Measurements from ENCODE around the gene ZNF286A.
"Not testable (repeated sequence)": the region's sequence is repeated elsewhere in the genome, so short reads cannot be mapped to it uniquely, and the experiment has no call there.

ZNF286A gene

GRCh38 chr17:15699937-15700336, 385 bp downstream of the ZNF286A start:
- not testable (repeated sequence) for DNase-seq (ENCODE audit: low read depth in 3 of 3)

- not testable (repeated sequence) for DNase-seq (ENCODE audit: low read depth in 3 of 3)
Observed at GRCh38 chr17:15704239-15704638, 4.7 kb downstream of the ZNF286A start.

- not testable (repeated sequence) for DNase-seq (ENCODE audit: low read depth in 3 of 3)
Observed at GRCh38 chr17:15704813-15705212, 5.3 kb downstream of the ZNF286A start.

- not testable (repeated sequence) for DNase-seq (ENCODE audit: low read depth in 3 of 3)
Observed at GRCh38 chr17:15708879-15709278, 9.3 kb downstream of the ZNF286A start.

GRCh38 chr17:15716601-15717563, 17.3 kb downstream of the ZNF286A start:
- not testable (repeated sequence) for DNase-seq (ENCODE audit: low read depth in 3 of 3)

GRCh38 chr17:15730535-15730934, 31.0 kb downstream of the ZNF286A start:
- DNase-seq (ENCODE audit: low read depth in 3 of 3) = not testable (repeated sequence)

GRCh38 chr17:15731900-15732299, 32.3 kb downstream of the ZNF286A start, which contains the start of gene TBC1D26:
Gene TBC1D26, plus strand, starts transcription at chr17:15732283. Its CDS starts 3,066 bp downstream, at chr17:15735349.
- DNase-seq (ENCODE audit: low read depth in 3 of 3) = not testable (repeated sequence)

- DNase-seq (ENCODE audit: low read depth in 3 of 3) = not testable (repeated sequence)
Observed at GRCh38 chr17:15733174-15733789, 33.7 kb downstream of the ZNF286A start.

- DNase-seq (ENCODE audit: low read depth in 3 of 3) = not testable (repeated sequence)
Observed at GRCh38 chr17:15736578-15736977, 37.0 kb downstream of the ZNF286A start.

- no peak for DNase-seq (ENCODE audit: low read depth in 3 of 3)
Observed at GRCh38 chr17:15738066-15738465, 38.5 kb downstream of the ZNF286A start.

GRCh38 chr17:15739259-15739658, 39.7 kb downstream of the ZNF286A start:
- not testable (repeated sequence) for DNase-seq (ENCODE audit: low read depth in 3 of 3)

GRCh38 chr17:15740041-15740440, 40.5 kb downstream of the ZNF286A start:
- not testable (repeated sequence) for DNase-seq (ENCODE audit: low read depth in 3 of 3)

- DNase-seq (ENCODE audit: low read depth in 3 of 3) = no peak
Observed at GRCh38 chr17:15740570-15741120, 41.1 kb downstream of the ZNF286A start.

GRCh38 chr17:15741624-15742023, 42.1 kb downstream of the ZNF286A start:
- DNase-seq (ENCODE audit: low read depth in 3 of 3) = no peak

GRCh38 chr17:15742051-15742795, 42.7 kb downstream of the ZNF286A start:
- DNase-seq (ENCODE audit: low read depth in 3 of 3) = no peak

GRCh38 chr17:15742921-15743320, 43.4 kb downstream of the ZNF286A start:
- DNase-seq (ENCODE audit: low read depth in 3 of 3) = no peak

GRCh38 chr17:15744074-15744676, 44.6 kb downstream of the ZNF286A start:
- no peak for DNase-seq (ENCODE audit: low read depth in 3 of 3)

GRCh38 chr17:15744885-15745284, 45.3 kb downstream of the ZNF286A start:
- no peak for DNase-seq (ENCODE audit: low read depth in 3 of 3)

GRCh38 chr17:15749403-15749802, 49.9 kb downstream of the ZNF286A start:
- DNase-seq (ENCODE audit: low read depth in 3 of 3) = not testable (repeated sequence)

GRCh38 chr17:15768865-15769533, 69.4 kb downstream of the ZNF286A start:
- DNase-seq (ENCODE audit: low read depth in 3 of 3) = not testable (repeated sequence)

Measured in stimulated activated CD4-positive, alpha-beta T cell treated with anti-CD3 and anti-CD28 coated beads, TNF-alpha, amount 100 ng/mL, for 4 hours (primary cell).